ENCODE results near the gene CENPQ.
A peak's percentile ranks its signal among the peaks of the same experiment; 100 is the strongest.

CENPQ gene

GRCh38 chr6:49506569-49507111 is 43.5 kb downstream of the CENPQ start:
- DNase-seq: no peak

- no peak for DNase-seq
Observed at GRCh38 chr6:49509342-49509741, 46.2 kb downstream of the CENPQ start.

- DNase-seq: no peak
Observed at GRCh38 chr6:49513153-49513989, 50.2 kb downstream of the CENPQ start.

- no peak for DNase-seq
Observed at GRCh38 chr6:49514571-49515484, 51.7 kb downstream of the CENPQ start.

GRCh38 chr6:49515485-49516146 is 52.4 kb downstream of the CENPQ start:
- DNase-seq: no peak

GRCh38 chr6:49516147-49516505 is 53.0 kb downstream of the CENPQ start:
- DNase-seq: no peak

- no peak for DNase-seq
Observed at GRCh38 chr6:49517919-49518318, 54.7 kb downstream of the CENPQ start.

GRCh38 chr6:49519660-49520059 is 56.5 kb downstream of the CENPQ start:
- no peak for DNase-seq

- no peak for DNase-seq
Observed at GRCh38 chr6:49522710-49523593, 59.8 kb downstream of the CENPQ start.

GRCh38 chr6:49523901-49524300 is 60.7 kb downstream of the CENPQ start:
- DNase-seq: no peak

- DNase-seq: no peak
Observed at GRCh38 chr6:49524541-49524940, 61.4 kb downstream of the CENPQ start.

GRCh38 chr6:49526598-49526997 is 63.4 kb downstream of the CENPQ start:
- DNase-seq: no peak

- DNase-seq: no peak
Observed at GRCh38 chr6:49527320-49527719, 64.2 kb downstream of the CENPQ start.

- no peak for DNase-seq
Observed at GRCh38 chr6:49528571-49528970, 65.4 kb downstream of the CENPQ start.

- DNase-seq: no peak
Observed at GRCh38 chr6:49530141-49530776, 67.1 kb downstream of the CENPQ start.

- peak; percentile 45 for DNase-seq
Observed at GRCh38 chr6:49531774-49532569, 68.8 kb downstream of the CENPQ start.

- no peak for DNase-seq
Observed at GRCh38 chr6:49535795-49536194, 72.6 kb downstream of the CENPQ start.

GRCh38 chr6:49539102-49539501 is 75.9 kb downstream of the CENPQ start:
- no peak for DNase-seq

GRCh38 chr6:49540614-49541013 is 77.4 kb downstream of the CENPQ start:
- no peak for DNase-seq

GRCh38 chr6:49541210-49541724 is 78.1 kb downstream of the CENPQ start:
- DNase-seq: peak; percentile 73

Measured in NCI-H1436 treated with DMSO at 0.1 percent for 48 hours (cell line).